RCC 7860 (cell line): ENCODE measurements around the gene TMEM131.
"Not testable (repeated sequence)": the region's sequence is repeated elsewhere in the genome, so short reads cannot be mapped to it uniquely, and the experiment has no call there.

ENCODE experiments used
- DNase-seq: peaks from one replicate; pipeline ENCODE4 v3.0.0-alpha.2; 2015; ENCODE audit warnings: low spot score
- FAIRE-seq: peaks from 2 replicates; lab custom pipeline; 2012; peaks lifted over from hg19 to GRCh38; lab: Jason Lieb, UNC

The TMEM131 gene, protein sequence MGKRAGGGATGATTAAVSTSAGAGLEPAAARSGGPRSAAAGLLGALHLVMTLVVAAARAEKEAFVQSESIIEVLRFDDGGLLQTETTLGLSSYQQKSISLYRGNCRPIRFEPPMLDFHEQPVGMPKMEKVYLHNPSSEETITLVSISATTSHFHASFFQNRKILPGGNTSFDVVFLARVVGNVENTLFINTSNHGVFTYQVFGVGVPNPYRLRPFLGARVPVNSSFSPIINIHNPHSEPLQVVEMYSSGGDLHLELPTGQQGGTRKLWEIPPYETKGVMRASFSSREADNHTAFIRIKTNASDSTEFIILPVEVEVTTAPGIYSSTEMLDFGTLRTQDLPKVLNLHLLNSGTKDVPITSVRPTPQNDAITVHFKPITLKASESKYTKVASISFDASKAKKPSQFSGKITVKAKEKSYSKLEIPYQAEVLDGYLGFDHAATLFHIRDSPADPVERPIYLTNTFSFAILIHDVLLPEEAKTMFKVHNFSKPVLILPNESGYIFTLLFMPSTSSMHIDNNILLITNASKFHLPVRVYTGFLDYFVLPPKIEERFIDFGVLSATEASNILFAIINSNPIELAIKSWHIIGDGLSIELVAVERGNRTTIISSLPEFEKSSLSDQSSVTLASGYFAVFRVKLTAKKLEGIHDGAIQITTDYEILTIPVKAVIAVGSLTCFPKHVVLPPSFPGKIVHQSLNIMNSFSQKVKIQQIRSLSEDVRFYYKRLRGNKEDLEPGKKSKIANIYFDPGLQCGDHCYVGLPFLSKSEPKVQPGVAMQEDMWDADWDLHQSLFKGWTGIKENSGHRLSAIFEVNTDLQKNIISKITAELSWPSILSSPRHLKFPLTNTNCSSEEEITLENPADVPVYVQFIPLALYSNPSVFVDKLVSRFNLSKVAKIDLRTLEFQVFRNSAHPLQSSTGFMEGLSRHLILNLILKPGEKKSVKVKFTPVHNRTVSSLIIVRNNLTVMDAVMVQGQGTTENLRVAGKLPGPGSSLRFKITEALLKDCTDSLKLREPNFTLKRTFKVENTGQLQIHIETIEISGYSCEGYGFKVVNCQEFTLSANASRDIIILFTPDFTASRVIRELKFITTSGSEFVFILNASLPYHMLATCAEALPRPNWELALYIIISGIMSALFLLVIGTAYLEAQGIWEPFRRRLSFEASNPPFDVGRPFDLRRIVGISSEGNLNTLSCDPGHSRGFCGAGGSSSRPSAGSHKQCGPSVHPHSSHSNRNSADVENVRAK (N-terminal part only)

GRCh38 chr2:97995734-97996624, at the start of gene TMEM131:
Gene TMEM131, minus strand, starts transcription at chr2:97995948. Its CDS starts 286 bp downstream, at chr2:97995662.
- FAIRE-seq (no peak), DNase-seq (peak; percentile 81)

DNA sequence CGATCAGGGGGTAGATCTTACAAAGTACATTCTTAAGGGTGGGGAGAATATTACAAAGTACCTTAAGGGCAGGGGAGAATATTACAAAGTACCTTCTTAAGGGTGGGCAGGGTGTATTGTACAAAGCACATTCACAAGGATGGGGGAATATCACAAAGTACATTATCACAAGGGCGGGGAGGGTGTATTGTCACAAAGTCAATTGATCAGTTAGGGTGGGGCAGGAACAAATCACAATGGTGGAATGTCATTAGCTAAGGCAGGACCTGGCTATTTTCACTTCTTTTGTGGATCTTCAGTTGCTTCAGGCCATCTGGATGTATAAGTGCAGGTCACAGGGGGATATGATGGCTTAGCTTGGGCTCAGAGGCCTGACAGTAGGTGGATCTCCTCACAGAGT, 49.0 kb upstream of the TMEM131 start:
- not testable (repeated sequence) for FAIRE-seq, DNase-seq

GRCh38 chr2:98043101-98043500, 47.4 kb upstream of the TMEM131 start:
- DNase-seq: no peak
- FAIRE-seq: no peak

DNA sequence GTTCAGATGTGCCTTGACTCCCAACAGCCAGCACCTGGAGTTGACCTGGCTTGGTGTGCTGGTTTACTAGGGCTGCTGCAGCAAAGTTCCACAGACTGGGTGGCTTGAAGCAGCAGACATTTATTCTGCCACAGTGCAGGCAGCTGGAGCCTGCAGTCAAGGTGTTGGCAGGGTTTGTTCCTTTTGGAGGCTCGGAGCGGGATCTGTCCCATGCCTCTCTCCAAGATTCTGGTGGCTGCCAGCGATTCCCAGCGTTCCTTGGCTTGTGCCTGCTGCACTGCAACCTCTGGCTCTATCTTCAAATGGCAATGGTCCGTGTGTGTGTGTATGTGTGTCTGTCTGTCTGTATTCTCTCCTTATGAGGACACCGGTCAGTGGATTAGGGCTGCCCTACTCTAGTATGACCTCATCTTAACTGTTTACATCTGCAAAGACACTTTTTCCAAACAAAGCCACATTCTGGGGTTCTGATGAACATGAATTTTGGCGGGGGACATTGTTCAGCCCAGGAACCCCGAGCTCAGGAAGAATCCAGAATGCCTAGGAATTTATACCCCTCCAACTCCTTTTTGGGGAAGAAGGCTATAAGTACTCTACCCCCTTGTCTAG, 44.7 kb upstream of the TMEM131 start:
- no peak for FAIRE-seq

GRCh38 chr2:98039085-98039756, 43.5 kb upstream of the TMEM131 start:
- FAIRE-seq (no peak), DNase-seq (no peak)

More for the DNA sequence above, 44.7 kb upstream of the TMEM131 start:
- DNase-seq: no peak

GRCh38 chr2:98037666-98038336, 42.1 kb upstream of the TMEM131 start:
- FAIRE-seq (no peak), DNase-seq (no peak)

- no peak for FAIRE-seq
- DNase-seq: no peak
Measured at GRCh38 chr2:98037206-98037605, 41.5 kb upstream of the TMEM131 start.

GRCh38 chr2:98036349-98037000, 40.7 kb upstream of the TMEM131 start:
- FAIRE-seq (no peak), DNase-seq (no peak)

DNA sequence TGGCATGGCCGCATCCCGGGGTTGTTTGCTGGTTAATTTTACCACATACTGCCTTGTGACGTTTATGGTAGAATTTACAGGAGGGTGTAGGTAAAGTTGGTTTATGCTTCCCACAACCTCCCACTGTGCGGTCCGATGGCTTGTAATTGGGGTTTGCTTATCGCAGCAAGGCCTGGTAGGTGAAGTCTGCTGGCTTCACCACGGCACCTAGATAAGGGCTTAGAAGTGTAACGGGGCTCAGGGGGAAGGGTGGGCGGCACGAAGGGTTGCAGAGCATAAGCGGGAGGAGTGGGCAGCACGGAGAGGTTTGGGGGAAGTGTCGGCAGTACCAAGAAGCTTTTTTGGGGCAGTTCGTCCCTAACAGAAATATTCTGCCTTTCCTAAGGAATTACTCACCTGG, 39.0 kb upstream of the TMEM131 start:
- FAIRE-seq: no peak
- no peak for DNase-seq

GRCh38 chr2:98032086-98032485, 36.3 kb upstream of the TMEM131 start:
- DNase-seq (no peak), FAIRE-seq (no peak)

- FAIRE-seq (no peak), DNase-seq (no peak)
Measured at GRCh38 chr2:98029718-98030222, 34.0 kb upstream of the TMEM131 start.

- FAIRE-seq (no peak), DNase-seq (no peak)
Measured at GRCh38 chr2:98028931-98029717, 33.4 kb upstream of the TMEM131 start.

DNA sequence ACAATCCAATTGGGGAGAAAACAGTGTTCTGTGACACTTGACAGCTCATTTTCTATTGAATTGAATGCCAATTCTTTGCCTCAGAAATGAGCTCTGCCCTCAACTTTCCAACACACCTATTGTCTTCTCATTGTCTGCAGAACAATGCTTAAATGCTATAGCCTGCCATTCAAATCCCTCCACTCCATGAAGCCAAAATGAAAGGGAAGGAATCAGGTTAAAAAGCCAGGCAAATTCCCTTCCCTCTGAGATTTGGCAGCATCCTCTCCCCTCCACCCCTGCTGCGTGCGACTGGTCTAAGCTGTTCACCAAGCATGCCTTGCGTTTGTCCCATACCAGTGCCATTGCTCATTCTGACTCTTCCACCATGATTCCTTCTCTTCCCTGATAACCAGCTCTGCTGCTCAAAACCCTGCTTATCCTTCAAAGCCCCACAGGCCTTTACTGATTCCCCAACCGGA, 32.4 kb upstream of the TMEM131 start:
- DNase-seq (no peak), FAIRE-seq (no peak)

DNA sequence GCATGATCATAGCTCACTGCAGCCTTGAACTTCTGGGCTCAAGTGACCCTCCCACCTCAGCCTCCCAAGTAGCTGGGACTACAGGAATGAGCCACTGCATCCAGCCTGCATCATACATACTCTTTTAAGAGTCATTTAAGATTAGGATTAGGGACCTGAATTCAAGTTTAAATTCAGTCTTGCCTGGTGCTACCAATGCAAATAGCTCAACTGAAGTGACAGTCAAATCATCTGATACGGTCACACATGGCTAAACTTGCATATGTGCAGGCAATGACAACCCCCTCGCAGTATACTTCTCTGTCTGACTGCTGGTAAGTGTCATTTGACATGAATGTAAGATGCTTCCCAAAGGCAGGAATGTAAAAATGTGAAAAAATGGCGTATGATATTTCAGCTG, 31.8 kb upstream of the TMEM131 start:
- FAIRE-seq (no peak), DNase-seq (no peak)

GRCh38 chr2:98026927-98027522, 31.3 kb upstream of the TMEM131 start:
- FAIRE-seq (no peak), DNase-seq (no peak)

- FAIRE-seq (no peak), DNase-seq (no peak)
Measured at GRCh38 chr2:98026292-98026691, 30.5 kb upstream of the TMEM131 start.
